Esophagus muscularis mucosa (tissue), 4 donors: ENCODE data around the gene WDR17. TPM values are rescaled to one million over a fixed set of nuclear protein-coding genes. Genes with fewer than 3 reads are reported as not detected.

Experiments used
- DNase-seq: peaks from one replicate; pipeline ENCODE4 v3.0.0-alpha.2; 2017; ENCODE audit errors: extremely low spot score
- H3K27ac ChIP-seq, 4 donors: fragments of 200-600 bp; sonication (generic); replicated peaks in 1 of 4; 1 replicate in 3 of 4; 2 replicates in 1 of 4; pipeline ENCODE4 v1.5.1; 2016 to 2019; ENCODE audit warnings: mild to moderate bottlenecking in 1 of 4
- H3K27me3 ChIP-seq, 4 donors: fragments of 200-600 bp; sonication (generic); one replicate each; pipeline versions ENCODE4 v1.5.1 to v1.6.0; 2016 to 2019
- H3K36me3 ChIP-seq, 4 donors: fragments of 200-600 bp; sonication (generic); one replicate each; pipeline ENCODE4 v1.5.1; 2016 to 2019
- H3K4me1 ChIP-seq, 4 donors: fragments of 200-600 bp; sonication (generic); one replicate each; pipeline ENCODE4 v1.5.1; 2016 to 2019
- H3K4me3 ChIP-seq, 4 donors: fragments of 200-600 bp; sonication (generic); 1 replicate in 2 of 4; 2 replicates in 2 of 4; pipeline ENCODE4 v1.5.1; 2016 to 2019; ENCODE audit warnings: mild to moderate bottlenecking in 4 of 4, moderate library complexity in 1 of 4
- H3K9me3 ChIP-seq, 4 donors: fragments of 200-600 bp; sonication (generic); 1 replicate in 3 of 4; 2 replicates in 1 of 4; pipeline ENCODE4 v1.5.1; 2016 to 2019
- CTCF ChIP-seq, 3 experiments: fragments of 200-600 bp in 2 of 3; fragments of 450-650 bp in 1 of 3; sonication (generic) in 2 of 3; IDR thresholded peaks; one replicate each; pipeline ENCODE4 v1.5.1; 2017 to 2019; ENCODE audit warnings: antibody characterized with exemption in 3 of 3, mild to moderate bottlenecking in 2 of 3, moderate library complexity in 1 of 3
- EP300 ChIP-seq: sonication (generic); formaldehyde crosslinking; IDR thresholded peaks from one replicate; pipeline ENCODE4 v1.6.1; 2017; ENCODE audit warnings: antibody characterized with exemption
- POLR2A ChIP-seq: fragments of 450-650 bp; IDR thresholded peaks from one replicate; pipeline ENCODE4 v1.6.1; 2017; ENCODE audit warnings: antibody characterized with exemption, moderate library complexity, mild to moderate bottlenecking, low read depth
- POLR2AphosphoS5 ChIP-seq, 2 donors: sonication (generic); formaldehyde crosslinking; IDR thresholded peaks; one replicate each; pipeline ENCODE4 v1.6.1; 2017; ENCODE audit warnings: antibody characterized with exemption in 2 of 2
- WGBS: methylation state at CpG from one replicate; pipeline ENCODE4 v1.1.5; 2018; 5-methylcytosine and 5-hydroxymethylcytosine counted together
- intact Hi-C: fragments of 100-400 bp; cut with DNase I; formaldehyde crosslinking; loops from one replicate; pipeline ENCODE4 v1.15.1; 2023
- total RNA-seq, 4 donors: library from RNA; depleted of rRNA; stranded (reverse); fragments of >200 nt; gene quantifications; one replicate each; pipeline versions ENCODE4 v1.1.0 to v1.2.1, GENCODE V29; 2016

WDR17 gene
- total RNA-seq, 4 donors from 2014 or later = 2.8 to 4.8 (median 3.2) TPM

- intact Hi-C loops = loop anchor here (10.0 kb wide), 1 partner anchor 88 kb away; no protein-coding TSS in a partner anchor
- no peak for TF ChIP-seq EP300
- TF ChIP-seq POLR2AphosphoS5 (IDR thresholded peaks at IDR 0.05) = no peak
- TF ChIP-seq CTCF (IDR thresholded peaks at IDR 0.05) = no peak
- TF ChIP-seq POLR2A = no peak
- Histone ChIP-seq H3K27ac (no peak overlapping the region), H3K9me3 (no peaks in the 10 kb centered on the region), H3K36me3 (no peaks in the 10 kb centered on the region), H3K4me3 (no peak overlapping the region), H3K27me3 (no peaks in the 10 kb centered on the region), H3K4me1 (peaks cover 0 to 6% (median 2%) of the 10 kb centered on the region in 4 donors)
- DNase-seq = no peak
- 86% methylated on average over 3 of the region's 3 CpGs for WGBS
Measured at GRCh38 chr4:176036585-176037205, 28.9 kb upstream of the WDR17 start.

- WGBS = 91% methylated on average over 5 of the region's 5 CpGs
- H3K27me3 ChIP-seq = no peaks in the 10 kb centered on the region
- TF ChIP-seq POLR2AphosphoS5 (IDR thresholded peaks at IDR 0.05) (no peak), POLR2A (no peak)
- no peak overlapping the region for H3K4me3 ChIP-seq
- H3K4me1 ChIP-seq = no peaks in the 10 kb centered on the region
- no peak for DNase-seq
- H3K27ac ChIP-seq = no peak overlapping the region
- intact Hi-C loops = loop anchor here (10.0 kb wide), 1 partner anchor 86 kb away; no protein-coding TSS in a partner anchor
- no peaks in the 10 kb centered on the region for H3K9me3 ChIP-seq
- H3K36me3 ChIP-seq = no peaks in the 10 kb centered on the region
Measured at GRCh38 chr4:176038789-176039188, 26.9 kb upstream of the WDR17 start.

- no peaks in the 10 kb centered on the region for H3K27me3 ChIP-seq
- H3K4me3 ChIP-seq = no peak overlapping the region
- no peak overlapping the region for H3K27ac ChIP-seq
- peaks cover 0 to 20% (median 17%) of the 10 kb centered on the region in 4 donors for H3K4me1 ChIP-seq
- no peaks in the 10 kb centered on the region for H3K36me3 ChIP-seq
- intact Hi-C loops = no loop called here
- TF ChIP-seq CTCF (IDR thresholded peaks at IDR 0.05) (no peak), POLR2AphosphoS5 (IDR thresholded peaks at IDR 0.05) (no peak), EP300 (no peak), POLR2A (no peak)
- no peak for DNase-seq
- no peaks in the 10 kb centered on the region for H3K9me3 ChIP-seq
Measured at GRCh38 chr4:176042195-176042594, 23.4 kb upstream of the WDR17 start.

GRCh38 chr4:176043838-176044588 is 21.6 kb upstream of the WDR17 start:
- H3K27ac ChIP-seq = no peak overlapping the region
- H3K4me3 ChIP-seq = no peak overlapping the region
- no peaks in the 10 kb centered on the region for H3K36me3 ChIP-seq
- intact Hi-C loops = no loop called here
- H3K4me1 ChIP-seq = peaks cover 0 to 24% (median 18%) of the 10 kb centered on the region in 4 donors
- TF ChIP-seq POLR2A (no peak), CTCF (IDR thresholded peaks at IDR 0.05) (no peak), POLR2AphosphoS5 (IDR thresholded peaks at IDR 0.05) (no peak), EP300 (no peak)
- DNase-seq = no peak
- H3K9me3 ChIP-seq = no peaks in the 10 kb centered on the region
- 63% methylated on average over 5 of the region's 9 CpGs for WGBS
- H3K27me3 ChIP-seq = no peaks in the 10 kb centered on the region

- intact Hi-C loops = no loop called here
- TF ChIP-seq CTCF (IDR thresholded peaks at IDR 0.05) = no peak
- TF ChIP-seq POLR2A = no peak
- no peak for TF ChIP-seq EP300
- TF ChIP-seq POLR2AphosphoS5 (IDR thresholded peaks at IDR 0.05) = no peak
- no peak for DNase-seq
- H3K4me3 ChIP-seq = no peak overlapping the region
- 23% methylated on average over 2 of the region's 4 CpGs for WGBS
- peaks cover 0 to 24% (median 18%) of the 10 kb centered on the region in 4 donors for H3K4me1 ChIP-seq
- no peaks in the 10 kb centered on the region for H3K27me3 ChIP-seq
- H3K27ac ChIP-seq = no peak overlapping the region
- no peaks in the 10 kb centered on the region for H3K9me3 ChIP-seq
- H3K36me3 ChIP-seq = no peaks in the 10 kb centered on the region
Measured at GRCh38 chr4:176044589-176044951, 21.1 kb upstream of the WDR17 start.
